NCI-H2171 (cell line): Measurements from ENCODE around the gene SLC24A3.
"Not testable (repeated sequence)": the region's sequence is repeated elsewhere in the genome, so short reads cannot be mapped to it uniquely, and the experiment has no call there.

Source experiments
- DNase-seq: peaks from one replicate; lab custom pipeline; 2025; lab: John Stamatoyannopoulos, UW

Gene SLC24A3

GRCh38 chr20:19633985-19634384, 421.5 kb downstream of the SLC24A3 start:
- no peak for DNase-seq

DNA sequence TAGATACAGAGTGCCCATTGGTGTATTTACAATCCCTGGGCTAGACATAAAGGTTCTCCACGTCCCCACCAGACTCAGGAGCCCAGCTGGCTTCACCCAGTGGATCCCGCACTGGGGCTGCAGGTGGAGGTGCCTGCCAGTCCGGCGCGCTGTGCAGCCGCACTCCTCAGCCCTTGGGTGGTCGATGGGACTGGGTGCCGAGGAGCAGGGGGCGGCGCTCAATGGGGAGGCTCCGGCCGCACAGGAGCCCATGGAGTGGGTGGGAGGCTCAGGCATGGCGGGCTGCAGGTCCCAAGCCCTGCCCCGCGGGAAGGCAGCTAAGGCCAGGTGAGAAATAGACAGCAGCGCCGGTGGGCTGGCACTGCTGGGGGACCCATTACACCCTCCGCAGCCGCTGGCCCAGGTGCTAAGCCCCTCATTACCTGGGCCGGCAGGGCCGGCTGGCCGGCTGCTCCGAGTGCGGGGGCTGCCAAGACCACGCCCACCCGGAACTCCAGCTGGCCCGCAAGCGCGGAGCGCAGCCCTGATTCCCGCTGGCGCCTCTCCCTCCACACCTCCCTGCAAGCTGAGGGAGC, 427.1 kb downstream of the SLC24A3 start:
- DNase-seq, result not testable (repeated sequence)

GRCh38 chr20:19642860-19643259, 430.4 kb downstream of the SLC24A3 start:
- DNase-seq, result no peak

DNA sequence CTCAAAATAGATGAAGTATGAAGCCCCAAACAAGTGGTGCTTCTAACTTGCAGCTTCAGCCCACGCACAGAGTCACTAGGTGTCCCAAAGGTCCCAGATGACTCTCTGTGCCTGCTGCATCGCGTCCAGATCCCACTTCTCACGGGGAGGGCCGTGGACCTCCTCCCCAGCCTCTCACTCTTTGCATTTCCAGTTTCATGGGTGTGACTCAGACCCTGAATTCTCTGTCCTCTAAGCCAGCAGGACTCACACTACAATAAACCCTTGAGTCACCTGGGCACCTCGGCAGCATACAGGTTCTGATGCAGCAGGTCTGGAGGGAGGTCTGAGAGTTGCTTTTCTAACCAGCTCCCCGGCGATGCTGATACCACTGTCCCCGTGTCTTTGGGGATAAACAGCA, 431.6 kb downstream of the SLC24A3 start:
- DNase-seq, result no peak

- DNase-seq, result no peak
Measured at GRCh38 chr20:19646963-19647362, 434.5 kb downstream of the SLC24A3 start.

DNA sequence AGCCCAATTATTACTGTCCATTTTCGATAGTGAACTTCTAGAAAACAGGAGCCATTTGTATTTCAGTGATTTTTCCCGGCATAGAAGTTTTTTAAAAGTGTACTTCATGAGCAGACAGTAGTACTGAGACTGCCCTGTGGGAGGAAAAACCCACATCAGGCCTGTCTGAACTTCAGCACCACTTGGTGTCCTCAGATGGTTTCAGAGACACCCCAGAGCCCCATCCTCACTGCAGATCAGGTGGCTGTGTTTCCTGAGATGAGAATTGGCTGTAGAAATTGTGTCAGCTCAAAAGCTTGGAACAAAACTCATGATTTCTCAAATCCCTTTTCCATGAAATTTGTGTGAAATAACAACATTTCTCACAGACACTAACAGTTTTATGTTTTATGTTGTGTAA, 435.6 kb downstream of the SLC24A3 start:
- DNase-seq, result no peak

GRCh38 chr20:19649041-19649440, 436.6 kb downstream of the SLC24A3 start:
- no peak for DNase-seq

- no peak for DNase-seq
Measured at GRCh38 chr20:19652591-19653026, 440.2 kb downstream of the SLC24A3 start.

GRCh38 chr20:19653327-19653726, 440.9 kb downstream of the SLC24A3 start:
- no peak for DNase-seq

- no peak for DNase-seq
Measured at GRCh38 chr20:19654921-19655320, 442.5 kb downstream of the SLC24A3 start.

DNA sequence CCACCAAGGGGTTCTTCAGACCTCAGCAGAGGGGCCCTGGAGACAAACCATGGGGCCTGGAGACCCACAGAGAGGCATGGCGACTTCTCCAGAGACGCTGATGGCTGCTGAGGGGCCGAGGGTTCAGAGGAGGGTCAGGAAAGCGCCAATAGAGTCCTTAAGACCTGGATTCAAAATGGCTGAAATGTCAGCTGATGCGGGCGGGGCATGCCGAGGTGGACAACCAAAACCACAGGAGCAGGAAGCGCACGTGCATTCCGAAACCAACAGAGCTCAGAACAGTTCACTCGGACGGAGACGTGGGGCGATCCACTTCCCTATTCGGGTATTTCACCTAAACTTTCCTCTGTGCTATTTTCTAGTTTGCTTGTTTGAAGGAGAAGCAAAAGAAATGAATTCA, 445.7 kb downstream of the SLC24A3 start:
- no peak for DNase-seq

- DNase-seq, result no peak
Measured at GRCh38 chr20:19659448-19659847, 447.0 kb downstream of the SLC24A3 start.

GRCh38 chr20:19660808-19661378, 448.5 kb downstream of the SLC24A3 start:
- no peak for DNase-seq

DNA sequence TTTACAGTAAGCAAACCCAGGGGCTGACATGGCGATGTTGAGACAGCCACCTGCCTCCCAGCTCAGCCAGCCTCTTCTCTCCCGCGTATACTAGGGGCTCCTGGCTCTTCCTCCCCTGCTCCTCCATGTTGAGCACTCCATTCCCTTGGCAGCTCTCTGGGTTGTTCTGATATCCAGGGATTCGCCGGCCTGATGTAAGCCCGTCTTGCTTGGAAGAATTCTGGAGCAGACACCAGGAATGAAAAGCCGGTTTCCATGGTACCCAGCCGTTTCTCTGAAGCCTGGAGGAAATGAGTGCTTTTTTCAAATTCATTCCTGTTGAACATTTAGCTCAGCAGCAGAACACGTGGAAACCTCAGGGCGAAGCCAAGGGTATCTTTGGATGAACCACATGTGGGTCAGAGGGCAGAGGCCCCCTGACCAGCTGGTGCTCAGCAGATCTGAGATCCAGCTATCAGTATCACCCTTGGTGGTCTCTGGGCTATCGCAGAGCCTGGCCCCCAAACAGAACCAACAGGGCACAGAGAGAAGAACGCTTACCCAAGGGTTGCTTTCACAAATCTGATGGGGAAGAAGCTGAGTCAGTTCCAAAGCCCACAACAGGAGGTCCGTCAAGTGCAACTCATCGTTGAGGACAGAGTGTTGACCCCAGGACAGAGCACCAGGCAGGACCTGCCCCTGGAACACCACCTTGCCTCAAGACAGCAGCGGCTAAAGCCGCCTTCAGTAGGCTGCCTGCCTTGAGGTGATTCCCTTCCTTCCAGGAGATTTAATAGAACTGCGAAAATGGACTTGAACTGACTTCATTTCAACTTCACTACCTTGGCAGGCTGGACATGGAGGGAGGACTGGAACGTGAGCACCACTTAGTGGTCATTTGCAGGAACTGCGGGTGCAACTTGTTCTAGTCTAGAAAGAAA, 449.5 kb downstream of the SLC24A3 start:
- DNase-seq, result peak; percentile 50

GRCh38 chr20:19662637-19662995, 450.2 kb downstream of the SLC24A3 start:
- DNase-seq, result no peak

GRCh38 chr20:19668418-19668817, 456.0 kb downstream of the SLC24A3 start:
- no peak for DNase-seq

- DNase-seq, result peak; percentile 60
Measured at GRCh38 chr20:19670829-19671228, 458.4 kb downstream of the SLC24A3 start.

- DNase-seq, result no peak
Measured at GRCh38 chr20:19671374-19671773, 458.9 kb downstream of the SLC24A3 start.

DNA sequence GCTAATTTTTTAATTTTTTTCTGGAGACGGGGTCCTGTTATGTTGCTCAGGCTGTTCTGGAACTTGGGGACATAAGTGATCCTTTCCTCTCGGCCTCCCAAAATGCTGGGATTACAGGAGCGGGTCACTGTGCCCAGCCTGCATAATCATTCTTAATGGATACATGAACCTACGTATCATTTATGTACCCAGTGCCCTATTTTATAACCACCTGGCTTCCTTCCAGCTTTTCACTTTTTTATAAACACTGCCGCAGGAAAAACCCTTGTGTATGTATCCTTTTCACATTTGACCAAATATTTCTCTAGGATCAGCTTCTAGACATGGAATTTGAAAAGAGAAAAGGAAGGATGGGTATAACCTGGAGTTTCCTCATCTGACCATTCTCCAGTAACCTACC, 460.1 kb downstream of the SLC24A3 start:
- DNase-seq, result no peak

DNA sequence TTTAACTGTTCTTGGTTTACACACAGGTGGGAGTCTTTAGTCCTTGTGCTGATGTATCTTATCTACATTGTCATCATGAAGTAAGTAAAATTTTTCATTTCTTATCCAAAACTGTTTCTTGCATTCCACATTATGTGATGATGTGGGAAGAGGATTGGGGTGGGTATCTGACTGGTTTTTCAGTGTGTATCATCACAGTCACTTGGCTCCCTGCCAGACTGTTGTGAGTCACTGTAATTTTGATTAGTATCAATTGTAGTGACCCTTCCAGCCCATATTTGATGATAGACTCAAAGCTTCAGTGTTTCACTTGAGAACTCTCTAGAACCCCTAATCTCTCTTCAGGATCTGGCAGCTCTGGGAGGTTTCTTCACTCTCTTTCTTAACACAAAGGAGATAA, 461.1 kb downstream of the SLC24A3 start:
- DNase-seq, result no peak

- DNase-seq, result no peak
Measured at GRCh38 chr20:19676202-19676601, 463.8 kb downstream of the SLC24A3 start.

DNA sequence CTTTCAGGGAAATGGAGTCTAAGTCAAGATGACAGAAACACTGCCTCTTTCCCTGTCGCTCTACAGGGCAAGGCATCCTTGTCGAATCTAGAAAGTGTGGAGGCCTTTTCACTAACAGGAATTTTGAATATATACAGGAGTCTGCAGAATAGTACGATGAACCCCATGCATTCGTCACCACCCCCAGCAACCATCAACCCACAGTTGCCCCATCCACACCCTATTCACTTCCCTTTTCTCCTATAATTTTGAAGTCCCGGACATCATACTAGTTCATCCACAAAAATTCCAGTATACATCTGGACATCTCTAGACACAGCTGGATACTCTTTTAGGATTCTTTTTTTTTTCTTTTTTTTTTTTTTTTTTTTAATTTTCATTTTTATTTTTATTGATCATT, 464.9 kb downstream of the SLC24A3 start:
- DNase-seq, result no peak

- not testable (repeated sequence) for DNase-seq
Measured at GRCh38 chr20:19678591-19678990, 466.1 kb downstream of the SLC24A3 start.
